NCI-H226 (cell line): ENCODE data around the gene HIBADH.
A peak's percentile ranks its signal among the peaks of the same experiment; 100 is the strongest.
"Not testable (repeated sequence)": the region's sequence is repeated elsewhere in the genome, so short reads cannot be mapped to it uniquely, and the experiment has no call there.

Source experiments
- DNase-seq: peaks from one replicate; pipeline ENCODE4 v3.0.0-alpha.2; 2015

Gene HIBADH

GRCh38 chr7:27593226-27593625, 69.5 kb downstream of the HIBADH start:
- no peak for DNase-seq

- DNase-seq = no peak
Observed at GRCh38 chr7:27590416-27590815, 72.3 kb downstream of the HIBADH start.

- no peak for DNase-seq
Observed at GRCh38 chr7:27587429-27587828, 75.3 kb downstream of the HIBADH start.

GRCh38 chr7:27586825-27587224, 75.9 kb downstream of the HIBADH start:
- DNase-seq = no peak

GRCh38 chr7:27585781-27586447, 76.8 kb downstream of the HIBADH start:
- peak; percentile 57 for DNase-seq

GRCh38 chr7:27581906-27582305, 80.8 kb downstream of the HIBADH start:
- no peak for DNase-seq

GRCh38 chr7:27581119-27581518, 81.6 kb downstream of the HIBADH start:
- no peak for DNase-seq

- no peak for DNase-seq
Observed at GRCh38 chr7:27579565-27579964, 83.1 kb downstream of the HIBADH start.

- DNase-seq = not testable (repeated sequence)
Observed at GRCh38 chr7:27578169-27578568, 84.5 kb downstream of the HIBADH start.

GRCh38 chr7:27576360-27576944, 86.2 kb downstream of the HIBADH start:
- peak; percentile 22 for DNase-seq

- DNase-seq = no peak
Observed at GRCh38 chr7:27575613-27576012, 87.1 kb downstream of the HIBADH start.

- DNase-seq = no peak
Observed at GRCh38 chr7:27569106-27569505, 93.6 kb downstream of the HIBADH start.

- DNase-seq = no peak
Observed at GRCh38 chr7:27567266-27567665, 95.4 kb downstream of the HIBADH start.

GRCh38 chr7:27564881-27565482, 97.7 kb downstream of the HIBADH start:
- no peak for DNase-seq

GRCh38 chr7:27560706-27561235, 101.9 kb downstream of the HIBADH start:
- peak; percentile 90 for DNase-seq

- no peak for DNase-seq
Observed at GRCh38 chr7:27555670-27556069, 107.0 kb downstream of the HIBADH start.

- no peak for DNase-seq
Observed at GRCh38 chr7:27554826-27555225, 107.9 kb downstream of the HIBADH start.

- DNase-seq = no peak
Observed at GRCh38 chr7:27553273-27553672, 109.4 kb downstream of the HIBADH start.

GRCh38 chr7:27551803-27552400, 110.8 kb downstream of the HIBADH start:
- no peak for DNase-seq

GRCh38 chr7:27549606-27550005, 113.1 kb downstream of the HIBADH start:
- DNase-seq = no peak

GRCh38 chr7:27548304-27548703, 114.4 kb downstream of the HIBADH start:
- no peak for DNase-seq

- DNase-seq = peak; percentile 48
Observed at GRCh38 chr7:27547401-27547800, 115.3 kb downstream of the HIBADH start.

GRCh38 chr7:27546610-27547009, 116.1 kb downstream of the HIBADH start:
- DNase-seq = no peak

GRCh38 chr7:27535795-27536194, 126.9 kb downstream of the HIBADH start:
- no peak for DNase-seq
